Stimulated activated CD8-positive, alpha-beta memory T cell treated with anti-CD3 and anti-CD28 coated beads, Interleukin-12 subunit alpha, Interleukin-12 subunit beta, amount 100 ng/mL, for 1 hour (primary cell): Measurements from ENCODE around the gene GNAS-AS1.

Source experiments
- DNase-seq: peaks from one replicate; pipeline ENCODE4 v3.0.0-alpha.2; 2020; ENCODE audit warnings: low read depth

Gene GNAS-AS1

GRCh38 chr20:58778760-58779159, 71.9 kb downstream of the GNAS-AS1 start:
- no peak for DNase-seq

DNA sequence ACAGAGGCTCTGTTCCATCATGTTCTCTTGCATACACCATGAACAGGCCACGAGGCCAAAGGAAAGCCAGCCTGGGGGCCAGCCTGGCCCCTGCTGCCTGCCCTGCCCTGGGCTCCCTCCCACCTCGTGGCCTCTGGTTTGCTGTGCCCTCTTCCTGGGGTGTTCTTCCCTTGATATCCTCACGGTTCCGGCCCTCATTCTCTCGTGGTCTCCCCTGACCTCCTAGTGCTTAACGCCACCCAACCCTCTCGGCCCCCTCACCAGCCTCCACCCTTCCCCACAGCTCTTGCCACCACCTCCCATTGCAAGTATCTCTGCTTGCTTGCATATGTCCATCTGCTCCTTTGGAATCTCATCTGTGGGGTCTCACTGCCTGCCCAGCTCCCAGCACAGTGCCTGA, 73.0 kb downstream of the GNAS-AS1 start:
- no peak for DNase-seq

- DNase-seq: no peak
Observed at GRCh38 chr20:58776109-58776508, 74.6 kb downstream of the GNAS-AS1 start.

DNA sequence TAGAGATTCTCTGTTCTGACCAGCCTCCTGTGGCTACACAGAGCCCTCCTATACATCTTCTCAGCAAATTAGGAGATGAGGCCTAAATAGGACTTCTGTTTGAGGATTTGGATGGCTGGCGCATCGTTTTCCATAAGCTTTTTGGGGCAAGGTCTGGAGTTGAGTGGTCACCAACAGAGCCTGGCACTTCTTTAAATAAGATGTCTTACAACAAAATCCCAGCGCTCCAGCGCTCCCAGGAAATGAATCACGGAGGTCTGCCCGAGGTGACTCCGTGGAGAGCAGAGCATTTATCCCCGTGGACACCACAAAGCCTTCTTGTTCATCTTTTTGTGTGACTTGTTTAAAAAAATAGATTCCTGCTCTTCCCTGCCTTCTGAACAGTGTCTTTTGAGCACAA, 75.3 kb downstream of the GNAS-AS1 start:
- DNase-seq: no peak

DNA sequence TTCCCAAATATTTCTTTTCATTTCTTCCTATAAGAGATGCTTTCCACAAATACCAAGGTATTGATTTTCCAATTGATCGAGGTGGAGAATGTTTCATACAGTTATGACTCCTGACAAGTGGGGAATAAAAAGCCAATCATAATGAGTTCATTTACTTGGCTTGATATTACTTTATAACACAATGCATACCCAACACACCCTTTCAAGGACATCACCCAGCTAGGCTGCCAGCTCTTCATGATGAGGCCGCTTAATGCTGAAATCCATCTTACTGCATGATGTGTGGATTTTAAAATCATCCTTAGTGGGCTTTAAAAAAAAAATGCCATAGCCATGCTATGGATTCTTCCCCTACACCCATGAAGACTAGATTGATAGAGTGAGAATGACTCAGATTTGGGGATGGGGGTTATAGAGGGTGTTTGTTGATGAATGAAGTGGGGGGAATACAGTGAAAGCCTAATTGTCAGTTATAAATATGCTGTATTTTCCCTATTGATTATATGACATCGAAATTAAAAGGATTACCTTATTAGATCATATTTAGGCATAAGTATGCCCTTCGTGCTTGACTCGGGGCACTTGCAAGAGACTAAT, 75.9 kb downstream of the GNAS-AS1 start:
- no peak for DNase-seq

DNA sequence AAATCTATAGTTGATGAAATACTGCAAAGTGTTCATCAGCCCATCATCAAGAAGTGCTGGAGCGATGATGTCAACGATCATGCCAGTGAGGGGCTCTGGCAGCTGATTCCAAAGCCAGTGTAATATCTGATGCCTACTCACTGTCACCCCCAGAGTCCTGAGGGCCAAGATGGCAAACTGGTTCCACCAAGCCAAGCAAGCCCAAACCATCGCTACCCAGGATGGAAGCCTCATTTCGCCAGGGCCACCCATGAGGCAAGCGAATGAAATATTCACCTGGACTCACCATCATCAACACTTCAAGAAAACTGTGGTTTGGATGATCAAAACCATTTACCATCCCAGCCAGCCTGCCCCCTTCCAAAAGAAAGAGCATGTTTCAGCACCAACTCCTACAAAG, 76.5 kb downstream of the GNAS-AS1 start:
- no peak for DNase-seq

GRCh38 chr20:58772786-58773185, 77.9 kb downstream of the GNAS-AS1 start:
- no peak for DNase-seq
